ENCODE data around the gene NKX6-2.
"Not testable (repeated sequence)": the region's sequence is repeated elsewhere in the genome, so short reads cannot be mapped to it uniquely, and the experiment has no call there.

Gene NKX6-2

DNA sequence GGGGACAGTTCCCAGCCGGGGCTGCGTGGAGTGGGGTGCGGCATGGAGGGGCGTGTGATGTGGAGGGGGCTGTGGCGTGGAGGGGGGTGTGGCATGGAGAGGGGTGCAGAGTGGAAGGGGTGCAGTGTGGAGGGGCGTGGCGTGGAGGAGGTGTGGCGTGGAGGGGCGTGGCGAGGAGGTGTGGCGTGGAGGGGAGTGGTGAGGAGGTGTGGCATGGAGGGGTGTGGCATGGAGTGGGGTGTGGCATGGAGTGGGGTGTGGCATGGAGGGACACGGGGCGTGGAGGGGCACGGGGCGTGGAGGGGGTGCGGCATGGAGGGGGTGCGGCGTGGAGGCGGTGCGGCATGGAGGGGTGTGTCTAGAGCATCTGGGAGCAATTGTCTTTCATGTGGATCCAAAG, 33.6 kb downstream of the NKX6-2 start:
- no peak for DNase-seq

GRCh38 chr10:132750936-132751335, 35.0 kb downstream of the NKX6-2 start:
- DNase-seq: no peak

DNA sequence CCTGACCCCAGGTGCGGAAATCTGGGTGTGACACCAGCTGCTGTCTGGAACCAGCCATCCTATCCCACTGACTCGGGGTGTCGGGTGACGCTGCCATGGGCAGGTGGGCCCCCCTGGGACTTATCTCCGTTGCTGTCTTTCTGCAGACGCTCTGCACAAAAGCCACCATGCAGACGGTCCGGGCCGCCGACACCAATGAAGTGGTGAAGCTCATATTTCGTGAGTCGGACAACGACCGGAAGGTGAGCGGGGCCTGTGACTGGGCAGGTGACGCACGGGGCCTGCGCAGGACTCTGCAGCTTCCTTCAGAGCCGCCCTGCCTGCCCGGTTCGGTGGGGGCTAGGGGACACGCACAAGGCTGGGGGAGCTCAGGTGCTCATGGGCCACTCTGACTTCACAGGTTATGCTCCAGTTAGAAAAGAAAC, 36.6 kb downstream of the NKX6-2 start:
- no peak for DNase-seq

GRCh38 chr10:132748545-132749370, 37.2 kb downstream of the NKX6-2 start:
- DNase-seq: no peak

DNA sequence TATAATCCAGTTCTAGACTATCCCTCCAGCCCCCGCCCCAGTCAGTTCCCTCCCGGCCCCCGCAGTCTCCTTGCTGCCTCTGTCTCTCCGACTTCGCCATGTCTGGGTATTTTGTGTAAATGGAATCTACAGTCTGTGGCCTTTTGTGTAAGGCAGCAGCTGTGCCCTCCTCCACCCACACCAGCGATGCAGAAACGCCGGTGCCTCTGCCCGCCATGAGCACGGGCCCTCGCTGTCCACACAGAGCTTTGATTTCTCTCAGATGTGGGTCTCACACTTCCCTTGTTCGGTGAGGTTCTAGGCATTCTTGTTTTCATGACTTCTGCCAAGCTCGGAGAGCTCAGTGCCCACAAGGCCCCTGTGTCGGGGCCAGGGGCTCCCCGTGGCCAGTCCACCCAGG, 37.8 kb downstream of the NKX6-2 start:
- DNase-seq: no peak

DNA sequence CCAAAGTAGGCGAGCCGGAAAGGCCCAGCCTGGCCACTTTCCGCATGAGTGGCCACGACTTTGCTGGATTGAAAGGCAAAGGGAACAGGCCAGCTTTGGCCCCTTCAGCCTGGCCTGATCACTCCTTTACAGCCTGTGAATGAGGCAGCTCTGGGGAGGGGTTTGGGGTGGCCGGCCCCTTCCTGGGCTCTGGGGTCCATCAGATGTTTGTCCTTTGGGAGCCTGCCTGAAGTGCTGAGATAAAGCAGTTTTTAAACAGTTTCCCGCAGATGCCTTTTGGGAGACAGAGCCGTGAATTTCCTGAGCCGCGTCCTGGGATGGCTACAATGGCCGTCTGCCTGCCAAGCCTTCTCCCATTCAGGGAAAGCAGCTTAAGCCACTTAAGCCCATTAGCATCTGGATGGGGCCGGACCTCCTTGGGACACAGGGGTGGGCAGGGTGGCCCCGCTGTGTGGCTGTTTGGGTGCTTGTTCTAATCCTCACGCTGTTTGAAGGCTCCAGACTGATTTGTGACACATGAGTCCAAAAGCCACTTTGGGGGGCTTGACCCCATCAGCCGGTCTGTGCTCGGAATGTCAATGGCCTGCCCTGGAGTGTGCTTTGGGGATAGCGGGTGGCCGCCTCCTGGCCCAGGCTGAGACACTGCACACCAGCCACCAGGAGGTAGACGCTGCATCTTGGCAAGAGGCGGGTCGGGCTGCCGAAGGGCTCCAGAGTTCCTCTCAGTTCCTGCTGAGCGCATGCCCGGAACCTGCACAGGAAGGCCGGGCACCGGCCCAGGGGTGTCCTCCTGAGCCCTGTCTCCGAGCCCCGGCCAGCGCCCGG, 38.9 kb downstream of the NKX6-2 start:
- DNase-seq: no peak

DNA sequence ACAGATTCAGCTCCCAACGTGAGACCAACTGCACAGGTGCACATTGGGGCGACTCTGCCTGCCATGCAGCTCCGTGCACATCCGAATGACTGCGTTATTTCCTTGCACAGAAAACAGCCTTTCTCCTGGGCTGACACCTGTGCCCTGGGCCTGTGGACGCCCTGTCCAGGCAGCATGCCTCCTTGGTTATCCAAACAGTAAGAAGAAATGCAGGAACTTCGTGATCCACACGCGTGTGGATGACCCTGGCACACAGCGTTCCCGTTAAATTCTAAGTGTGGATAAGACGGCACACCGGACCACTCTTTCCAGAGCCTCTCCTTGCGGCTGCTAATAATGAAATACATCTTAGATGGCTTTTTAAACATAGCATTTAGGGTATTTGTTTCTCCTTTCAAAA, 39.6 kb downstream of the NKX6-2 start:
- no peak for DNase-seq

DNA sequence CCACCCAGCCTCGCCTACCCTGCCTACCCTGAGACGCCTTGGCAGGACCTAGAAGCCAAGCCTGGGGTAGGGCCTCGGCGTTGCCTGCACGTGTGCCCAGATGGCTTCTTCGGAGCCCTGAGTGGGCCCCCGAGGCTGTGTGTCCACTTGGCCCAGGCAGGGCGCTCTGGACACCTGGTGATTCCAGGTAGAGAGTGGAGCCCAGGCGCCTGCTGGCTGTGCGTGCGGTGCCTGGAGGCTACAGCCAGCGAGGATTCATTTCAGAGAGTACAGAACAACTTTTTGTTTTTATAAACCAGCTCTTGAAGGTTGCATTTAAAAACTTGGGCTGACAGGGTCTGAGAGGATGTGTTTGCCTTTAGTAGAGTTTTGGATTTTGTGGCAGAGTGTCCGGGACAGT, 40.0 kb downstream of the NKX6-2 start:
- no peak for DNase-seq

- no peak for DNase-seq
Measured at GRCh38 chr10:132745511-132745910, 40.4 kb downstream of the NKX6-2 start.

- DNase-seq: no peak
Measured at GRCh38 chr10:132744839-132745238, 41.1 kb downstream of the NKX6-2 start.

DNA sequence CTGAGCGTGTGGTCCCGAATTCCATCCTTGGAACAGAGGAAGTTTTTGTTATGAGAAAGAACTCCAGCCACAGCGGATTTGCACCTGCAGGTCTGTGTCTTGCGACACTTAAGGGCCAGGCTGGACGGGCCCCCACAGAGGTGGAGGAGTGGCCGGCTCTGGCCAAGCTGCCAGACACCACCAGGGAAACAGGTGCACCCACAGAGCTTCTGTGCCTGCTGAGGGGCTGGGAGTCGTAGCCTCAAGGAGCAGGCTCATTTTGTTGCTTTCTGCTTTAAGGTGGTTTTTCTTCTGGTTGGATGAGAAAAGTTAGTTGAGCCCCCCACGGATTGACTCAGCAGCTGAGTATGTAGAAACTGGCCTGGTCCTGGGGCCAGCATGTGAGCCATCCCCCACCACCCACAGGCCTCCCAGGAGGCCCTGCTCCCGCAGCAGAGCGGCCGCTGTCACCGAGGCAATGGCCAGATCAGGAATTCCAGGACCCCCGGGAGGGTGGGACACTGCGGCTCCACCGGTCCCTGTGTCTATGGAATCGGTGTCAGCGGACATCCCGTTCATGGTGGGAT, 41.9 kb downstream of the NKX6-2 start:
- no peak for DNase-seq

DNA sequence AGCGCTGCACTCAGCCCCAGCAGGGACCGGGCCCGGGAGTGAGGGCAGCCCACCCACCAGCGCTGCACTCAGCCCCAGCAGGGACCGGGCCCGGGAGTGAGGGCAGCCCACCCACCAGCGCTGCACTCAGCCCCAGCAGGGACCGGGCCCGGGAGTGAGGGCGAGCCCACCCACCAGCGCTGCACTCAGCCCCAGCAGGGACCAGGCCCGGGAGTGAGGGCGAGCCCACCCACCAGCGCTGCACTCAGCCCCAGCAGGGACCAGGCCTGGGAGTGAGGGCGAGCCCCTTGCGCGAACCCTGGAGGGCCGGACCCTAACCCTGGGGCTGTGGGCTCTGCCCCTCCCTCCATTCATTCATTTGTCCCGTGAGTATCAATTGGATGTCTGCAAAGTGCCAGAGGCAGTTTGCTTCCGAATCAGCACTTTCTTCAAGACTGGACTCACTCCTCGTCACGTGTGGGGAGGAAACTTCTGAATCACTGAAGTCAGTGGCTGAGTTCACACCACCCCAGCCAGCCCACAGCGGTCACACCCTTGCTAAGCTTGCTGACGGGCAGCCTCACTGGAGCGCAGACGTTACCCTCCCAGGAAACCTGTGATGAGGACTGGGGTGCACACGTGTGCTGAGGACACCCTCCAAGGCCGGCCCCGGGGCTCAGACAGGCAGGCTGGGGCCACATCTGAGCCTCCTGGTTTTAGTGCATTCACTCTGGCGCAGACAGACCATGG, 42.6 kb downstream of the NKX6-2 start:
- DNase-seq: not testable (repeated sequence)

DNA sequence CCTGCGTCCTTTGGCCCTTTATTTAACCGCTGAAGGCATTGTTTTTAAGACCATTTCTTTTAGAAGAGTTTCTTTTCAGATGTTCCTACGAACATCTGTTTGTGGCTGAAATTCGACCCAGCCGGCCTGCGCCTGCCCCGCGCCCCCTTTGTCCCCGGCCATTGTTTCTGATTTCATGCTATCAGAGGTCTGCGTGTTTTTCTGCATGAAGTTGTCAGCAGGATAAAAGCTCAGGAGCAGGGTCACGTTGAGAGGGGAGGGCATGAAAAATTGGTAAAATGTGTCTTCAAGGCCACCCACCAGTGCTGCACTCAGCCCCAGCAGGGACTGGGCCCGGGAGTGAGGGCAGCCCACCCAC, 43.1 kb downstream of the NKX6-2 start:
- DNase-seq: no peak

- no peak for DNase-seq
Measured at GRCh38 chr10:132742167-132742836, 43.6 kb downstream of the NKX6-2 start.

DNA sequence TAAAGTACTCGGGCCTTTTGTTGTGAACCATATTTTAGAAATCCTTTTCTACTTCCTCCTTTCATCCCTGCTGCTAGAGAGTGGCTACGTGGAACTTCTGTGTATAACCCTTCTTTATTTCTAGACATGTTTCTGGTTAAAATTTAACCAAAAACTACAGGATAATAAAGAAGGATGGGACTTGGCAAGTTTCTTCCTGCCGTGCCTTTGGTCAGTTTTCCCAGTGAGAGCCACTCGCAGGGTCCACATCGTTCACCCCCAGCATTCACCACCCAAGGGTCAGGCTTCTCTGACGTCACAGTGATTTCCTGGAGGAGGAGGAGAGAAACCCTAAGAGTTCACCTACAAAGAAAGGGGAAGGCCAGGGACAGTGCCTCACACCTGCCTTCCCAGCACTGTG, 45.4 kb downstream of the NKX6-2 start:
- no peak for DNase-seq

DNA sequence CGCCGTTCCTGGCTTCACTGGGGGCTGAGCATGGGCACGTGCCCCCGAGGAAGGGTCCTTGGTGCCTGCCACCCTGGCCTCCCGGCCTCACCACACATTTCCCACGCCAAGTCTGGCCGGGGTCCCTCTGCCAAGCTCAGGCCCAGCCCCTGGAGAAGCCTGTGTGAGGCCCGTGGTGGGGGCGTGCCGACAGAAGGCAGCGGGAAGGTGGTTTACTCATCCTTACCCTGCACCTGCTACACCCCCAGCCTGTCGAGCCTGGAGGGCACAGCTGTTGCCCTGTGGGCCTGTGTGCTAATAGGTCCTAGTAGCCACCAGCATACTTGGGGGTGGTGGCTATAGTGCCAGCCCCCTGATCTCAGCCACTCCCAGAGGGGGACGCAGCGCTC, 46.7 kb downstream of the NKX6-2 start:
- no peak for DNase-seq

DNA sequence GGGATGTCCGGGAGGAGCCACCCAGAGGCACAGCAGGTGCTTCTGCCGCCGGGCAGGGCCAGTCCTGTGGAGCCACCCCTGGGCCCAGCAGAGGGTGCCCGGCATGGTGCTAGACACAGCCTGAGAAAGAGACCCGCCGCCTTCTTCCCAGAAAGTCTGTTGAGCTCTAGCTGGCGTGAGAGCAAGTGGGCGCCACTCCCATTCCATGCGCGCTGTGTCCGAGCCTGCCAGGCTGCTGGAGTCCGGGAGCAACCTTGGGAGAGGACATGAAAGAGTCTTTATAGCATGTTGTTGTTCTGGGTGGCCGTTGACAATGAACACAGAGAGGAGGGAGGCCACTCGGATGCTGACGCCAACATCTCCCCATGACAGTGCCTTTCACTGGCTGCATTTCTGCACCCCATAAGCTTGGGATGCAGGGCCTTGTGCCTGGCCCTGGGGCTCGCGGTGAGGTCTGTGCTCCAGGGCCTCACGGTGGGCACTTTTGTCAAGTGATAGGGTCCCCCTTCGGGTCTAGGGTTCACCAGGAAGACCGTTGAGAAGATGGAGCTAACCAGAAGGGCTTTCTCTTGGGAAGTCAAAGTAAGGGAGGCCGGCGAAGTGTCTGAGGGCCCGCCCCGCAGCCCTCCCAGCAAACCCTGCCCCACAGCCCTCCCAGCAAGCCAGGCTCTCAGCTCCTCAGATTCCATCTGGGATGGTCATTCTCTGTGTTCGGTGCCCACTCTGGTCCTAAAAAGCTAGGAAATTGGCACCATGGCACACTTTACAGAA, 47.3 kb downstream of the NKX6-2 start:
- DNase-seq: no peak

DNA sequence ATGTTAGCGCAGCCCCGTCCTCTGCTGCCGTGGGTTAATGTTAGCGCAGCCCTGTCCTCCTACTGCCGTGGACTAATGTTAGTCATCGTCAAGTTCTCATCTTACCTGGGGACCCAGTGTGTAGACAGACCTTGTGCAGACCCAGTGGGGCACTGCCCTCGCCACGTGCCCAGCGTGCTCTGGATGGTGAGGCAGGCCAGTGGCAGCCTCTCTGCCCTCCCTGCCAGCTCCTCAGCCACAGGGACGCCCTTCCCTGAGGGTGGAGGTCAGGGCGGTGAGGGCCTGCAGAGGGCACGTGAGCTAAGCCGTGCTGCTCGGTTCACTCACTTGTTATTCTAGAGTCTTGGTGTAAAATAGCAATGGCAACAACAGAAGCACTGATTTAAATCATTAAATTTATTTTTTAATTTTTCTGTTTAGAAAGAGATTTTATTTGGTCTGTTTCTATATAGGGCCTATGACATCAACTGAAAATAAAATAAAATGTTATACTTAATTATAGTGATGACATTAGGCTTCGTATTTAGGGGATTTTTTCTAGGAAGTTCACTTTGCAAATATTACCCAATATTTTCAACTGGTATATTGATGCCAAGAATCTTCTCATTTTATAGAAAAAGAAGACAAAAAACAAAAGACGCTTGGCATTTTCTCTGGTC, 48.4 kb downstream of the NKX6-2 start:
- DNase-seq: no peak

DNA sequence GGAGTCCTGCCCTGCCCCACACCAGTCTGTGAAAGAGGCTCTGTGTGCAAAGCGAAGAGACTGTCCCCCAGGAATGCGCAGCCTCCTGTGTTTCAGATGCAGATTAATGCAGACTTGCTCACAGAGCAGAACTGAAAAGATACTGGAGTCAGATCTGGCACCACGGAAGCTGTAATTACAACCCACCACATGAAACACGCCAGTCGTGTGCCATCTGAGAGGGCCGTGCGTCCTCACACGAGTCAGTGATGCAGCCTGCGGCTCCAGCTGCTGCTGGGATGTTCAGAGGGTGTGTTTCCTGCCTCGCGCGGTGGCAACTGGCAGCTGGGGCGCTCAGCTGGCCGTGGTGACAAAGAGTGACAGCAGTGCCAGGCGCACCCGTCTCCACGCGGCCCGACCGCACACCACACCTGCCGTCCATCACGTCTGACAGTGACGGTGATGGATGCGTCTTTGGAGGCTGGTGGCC, 50.0 kb downstream of the NKX6-2 start:
- DNase-seq: no peak

DNA sequence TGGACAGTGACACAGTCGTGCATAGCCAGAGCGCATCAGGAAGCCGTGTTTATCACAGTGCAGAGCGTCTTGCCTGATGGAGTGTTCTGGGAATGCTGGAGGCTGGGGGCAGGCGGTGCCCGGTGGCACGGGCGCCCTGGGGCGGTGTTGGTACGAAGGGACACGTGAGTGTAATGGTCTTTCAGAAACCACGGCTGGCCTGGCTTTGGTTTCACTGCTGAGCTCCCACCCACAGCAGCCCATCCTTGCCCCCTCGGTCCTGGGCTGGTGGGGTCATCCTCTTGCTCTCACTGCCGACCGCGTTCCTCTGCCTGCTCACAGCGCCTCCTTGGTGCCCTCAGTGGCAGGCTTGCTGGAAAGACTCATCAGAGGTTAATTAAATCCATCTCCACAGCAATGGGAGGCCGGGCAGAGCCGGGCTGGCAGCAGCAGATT, 50.6 kb downstream of the NKX6-2 start:
- no peak for DNase-seq

- no peak for DNase-seq
Measured at GRCh38 chr10:132733926-132734325, 52.0 kb downstream of the NKX6-2 start.

All from NCI-H1436 treated with DMSO at 0.1 percent for 48 hours (cell line).